NCI-H1436 treated with DMSO at 0.1 percent for 48 hours (cell line): Measurements from ENCODE around the gene NAPB.

Experiments
- DNase-seq: peaks from one replicate; lab custom pipeline; 2025; lab: John Stamatoyannopoulos, UW

NAPB gene

GRCh38 chr20:23404196-23404595 is 17.1 kb downstream of the NAPB start:
- no peak for DNase-seq

GRCh38 chr20:23403751-23404150 is 17.5 kb downstream of the NAPB start:
- no peak for DNase-seq

GRCh38 chr20:23401051-23401450 is 20.2 kb downstream of the NAPB start:
- DNase-seq: no peak

- no peak for DNase-seq
Observed at GRCh38 chr20:23399568-23400241, 21.6 kb downstream of the NAPB start.

GRCh38 chr20:23397961-23398360 is 23.3 kb downstream of the NAPB start:
- DNase-seq: no peak

GRCh38 chr20:23396950-23397627 is 24.2 kb downstream of the NAPB start:
- no peak for DNase-seq

- DNase-seq: no peak
Observed at GRCh38 chr20:23393996-23394775, 27.1 kb downstream of the NAPB start.

GRCh38 chr20:23391707-23392310 is 29.5 kb downstream of the NAPB start:
- DNase-seq: no peak

GRCh38 chr20:23390091-23390774 is 31.1 kb downstream of the NAPB start:
- no peak for DNase-seq

GRCh38 chr20:23387118-23387443 is 34.2 kb downstream of the NAPB start:
- DNase-seq: no peak

- DNase-seq: no peak
Observed at GRCh38 chr20:23386304-23387117, 34.8 kb downstream of the NAPB start.

GRCh38 chr20:23381876-23382275 is 39.4 kb downstream of the NAPB start:
- DNase-seq: no peak

GRCh38 chr20:23379772-23380171 is 41.5 kb downstream of the NAPB start:
- no peak for DNase-seq

- no peak for DNase-seq
Observed at GRCh38 chr20:23375827-23376226, 45.5 kb downstream of the NAPB start.

- no peak for DNase-seq
Observed at GRCh38 chr20:23374441-23374840, 46.8 kb downstream of the NAPB start.

- DNase-seq: no peak
Observed at GRCh38 chr20:23371496-23371895, 49.8 kb downstream of the NAPB start.

GRCh38 chr20:23370873-23371272 is 50.4 kb downstream of the NAPB start:
- no peak for DNase-seq

GRCh38 chr20:23370274-23370673 is 51.0 kb downstream of the NAPB start:
- DNase-seq: no peak

GRCh38 chr20:23369072-23369823 is 52.0 kb downstream of the NAPB start:
- no peak for DNase-seq

- DNase-seq: no peak
Observed at GRCh38 chr20:23368316-23369071, 52.8 kb downstream of the NAPB start.
